IMR-90 (cell line): Measurements from ENCODE around the gene DNMT1. TPM values are rescaled to one million over a fixed set of nuclear protein-coding genes. Genes with fewer than 3 reads are reported as not detected.
A peak's percentile ranks its signal among the peaks of the same experiment; 100 is the strongest.

Experiments used
- ATAC-seq: fragments of 200-7000 bp; cut with Tn5 transposase; 2 replicates; pipeline ENCODE4 v1.9.1; 2020; ENCODE audit warnings: low read depth, mild to moderate bottlenecking, moderate library complexity
- BruUV-seq: library from RNA; stranded (reverse); fragments of 400-500 nt; replicated peaks from 2 replicates; lab custom pipeline; 2021; lab: Mats Ljungman, UMichigan
- CTCF ChIA-PET: fragments of 300-600 bp; formaldehyde crosslinking; extraction: SDS; loops from one replicate; lab custom pipeline; 2021; ENCODE audit warnings: antibody characterized with exemption; lab: Yijun Ruan, JAX
- POLR2A ChIA-PET: fragments of 300-600 bp; sonication (Branson Sonifier 250); formaldehyde crosslinking; loops from one replicate; lab custom pipeline; 2022; ENCODE audit warnings: antibody characterized with exemption; ENCODE audit not compliant: unreplicated experiment; lab: Charles Lee
- DNase-seq: peaks from one replicate; pipeline ENCODE4 v3.0.0; 2013
- H2AFZ ChIP-seq: replicated peaks from 2 replicates; pipeline ENCODE3; 2013; ENCODE audit warnings: low read length, mild to moderate bottlenecking; ENCODE audit not compliant: poor library complexity
- H2AK5ac ChIP-seq: 2 replicates; pipeline ENCODE4 v1.6.1; 2013; ENCODE audit warnings: low read depth, low read length, inconsistent platforms
- H2AK9ac ChIP-seq: replicated peaks from 2 replicates; pipeline ENCODE3; 2013; ENCODE audit warnings: mild to moderate bottlenecking, low read depth, low read length, moderate library complexity; ENCODE audit not compliant: poor library complexity
- H2BK120ac ChIP-seq: 2 replicates; pipeline ENCODE4 v1.6.1; 2013; ENCODE audit warnings: low read depth, low read length, inconsistent platforms
- H2BK15ac ChIP-seq: 3 replicates; pipeline ENCODE4 v1.6.1; 2013; ENCODE audit warnings: low read depth, low read length, inconsistent platforms
- H2BK20ac ChIP-seq: 2 replicates; pipeline ENCODE4 v1.6.1; 2013; ENCODE audit warnings: low read depth, mild to moderate bottlenecking, inconsistent platforms, low read length, moderate library complexity
- H2BK5ac ChIP-seq: 2 replicates; pipeline ENCODE4 v1.6.1; 2013; ENCODE audit warnings: mild to moderate bottlenecking, low read depth, low read length, inconsistent platforms; ENCODE audit not compliant: poor library complexity, severe bottlenecking
- H3K14ac ChIP-seq: replicated peaks from 2 replicates; pipeline ENCODE4 v1.6.1; 2013; ENCODE audit warnings: low read depth, low read length, inconsistent platforms
- H3K18ac ChIP-seq: 2 replicates; pipeline ENCODE4 v1.6.1; 2013; ENCODE audit warnings: low read depth, low read length, control low read depth
- H3K23ac ChIP-seq: 2 replicates; pipeline ENCODE4 v1.6.1; 2013; ENCODE audit warnings: low read depth, low read length, inconsistent platforms
- H3K27ac ChIP-seq: 2 replicates; pipeline ENCODE4 v1.5.1; 2013; ENCODE audit warnings: mild to moderate bottlenecking, control low read depth, low read length; ENCODE audit not compliant: insufficient read depth
- H3K27me3 ChIP-seq: 2 replicates; pipeline ENCODE4 v1.6.1; 2013; ENCODE audit warnings: low read length; ENCODE audit not compliant: control insufficient read depth, insufficient read depth
- H3K36me3 ChIP-seq: 2 replicates; pipeline ENCODE4 v1.6.1; 2013; ENCODE audit warnings: low read length, mixed read lengths; ENCODE audit not compliant: control insufficient read depth, insufficient read depth
- H3K4ac ChIP-seq: 2 replicates; pipeline ENCODE4 v1.6.1; 2013; ENCODE audit warnings: low read depth, low read length, inconsistent platforms
- H3K4me1 ChIP-seq: 2 replicates; pipeline ENCODE4 v1.6.1; 2013; ENCODE audit warnings: low read length, mixed read lengths; ENCODE audit not compliant: control insufficient read depth, insufficient read depth
- H3K4me2 ChIP-seq: 2 replicates; pipeline ENCODE4 v1.6.1; 2013; ENCODE audit warnings: low read depth, mild to moderate bottlenecking, control low read depth, low read length, moderate library complexity
- H3K4me3 ChIP-seq: 2 replicates; pipeline ENCODE4 v1.5.1; 2013; ENCODE audit warnings: low read depth, mild to moderate bottlenecking, control low read depth, low read length, moderate library complexity; ENCODE audit not compliant: insufficient read depth
- H3K56ac ChIP-seq: 2 replicates; pipeline ENCODE4 v1.6.1; 2013; ENCODE audit warnings: low read length, inconsistent platforms; ENCODE audit not compliant: insufficient read depth; ENCODE audit errors: extremely low read depth
- H3K79me1 ChIP-seq, 2 experiments: 2 replicates each; pipeline ENCODE4 v1.6.1; 2013; ENCODE audit warnings: low read length in 2 of 2, inconsistent platforms in 1 of 2, low read depth in 1 of 2
- H3K9ac ChIP-seq: 2 replicates; pipeline ENCODE4 v1.6.1; 2013; ENCODE audit warnings: low read depth, low read length, control low read depth
- H3K9me1 ChIP-seq: 2 replicates; pipeline ENCODE4 v1.6.1; 2013; ENCODE audit warnings: low read length, inconsistent platforms; ENCODE audit not compliant: insufficient read depth
- H3K9me3 ChIP-seq: 2 replicates; pipeline ENCODE4 v1.6.1; 2013; ENCODE audit warnings: low read length; ENCODE audit not compliant: control insufficient read depth, insufficient read depth
- H4K20me1 ChIP-seq: 2 replicates; pipeline ENCODE4 v1.6.1; 2013; ENCODE audit warnings: low read length, inconsistent platforms; ENCODE audit not compliant: insufficient read depth
- H4K5ac ChIP-seq: 2 replicates; pipeline ENCODE4 v1.6.1; 2013; ENCODE audit warnings: mild to moderate bottlenecking, low read depth, low read length, control low read depth
- H4K8ac ChIP-seq, 2 experiments: 2 replicates each; pipeline ENCODE4 v1.6.1; 2013; ENCODE audit warnings: low read depth in 2 of 2, low read length in 2 of 2, control low read depth in 1 of 2, inconsistent platforms in 1 of 2
- H4K91ac ChIP-seq: 2 replicates; pipeline ENCODE4 v1.6.1; 2013; ENCODE audit warnings: low read depth, low read length, inconsistent platforms; ENCODE audit not compliant: insufficient read depth
- BHLHE40 ChIP-seq: fragments of 150-350 bp; IDR thresholded peaks from 2 replicates; pipeline ENCODE4 v1.6.1; 2016; ENCODE audit warnings: mild to moderate bottlenecking, low read depth, low read length
- CEBPB ChIP-seq: IDR thresholded peaks from 2 replicates; pipeline ENCODE4 v1.6.1; 2012; ENCODE audit warnings: low read depth, low read length, improper control_type of control experiment
- CHD1 ChIP-seq: IDR thresholded peaks from 2 replicates; pipeline ENCODE4 v1.6.1; 2012; ENCODE audit warnings: low read depth, low read length, improper control_type of control experiment
- FOS ChIP-seq: fragments of 150-350 bp; IDR thresholded peaks from 2 replicates; pipeline ENCODE4 v1.6.1; 2016; ENCODE audit warnings: low read depth, low read length
- MAFK ChIP-seq: IDR thresholded peaks from 2 replicates; pipeline ENCODE4 v1.6.1; 2012; ENCODE audit warnings: low read depth, low read length, improper control_type of control experiment
- MAZ ChIP-seq: IDR thresholded peaks from 2 replicates; pipeline ENCODE4 v1.6.1; 2012; ENCODE audit warnings: low read depth, mild to moderate bottlenecking, low read length, improper control_type of control experiment, moderate library complexity, borderline replicate concordance
- MXI1 ChIP-seq: IDR thresholded peaks from 2 replicates; pipeline ENCODE4 v1.6.1; 2012; ENCODE audit warnings: low read depth, mild to moderate bottlenecking, low read length, moderate library complexity, borderline replicate concordance
- NFE2L2 ChIP-seq: fragments of 150-350 bp; IDR thresholded peaks from 2 replicates; pipeline ENCODE4 v1.6.1; 2016; ENCODE audit warnings: low read depth, mild to moderate bottlenecking, low read length
- POLR2A ChIP-seq: IDR thresholded peaks from 2 replicates; pipeline ENCODE4 v1.6.1; 2012; ENCODE audit warnings: mild to moderate bottlenecking, low read depth, low read length
- RAD21 ChIP-seq: IDR thresholded peaks from 2 replicates; pipeline ENCODE4 v1.6.1; 2012; ENCODE audit warnings: low read length, improper control_type of control experiment
- RCOR1 ChIP-seq: IDR thresholded peaks from 2 replicates; pipeline ENCODE4 v1.6.1; 2012; ENCODE audit warnings: mild to moderate bottlenecking, low read length, improper control_type of control experiment; ENCODE audit not compliant: insufficient replicate concordance
- RFX5 ChIP-seq: IDR thresholded peaks from 2 replicates; pipeline ENCODE4 v1.8.0; 2012; ENCODE audit warnings: low read depth, mild to moderate bottlenecking, low read length, moderate library complexity
- WGBS, 2 experiments: methylation state at CpG; one replicate each; pipeline versions ENCODE4 v1.1.5 to v1.1.7; 2013; ENCODE audit warnings: missing lambda C conversion rate in 2 of 2; ENCODE audit not compliant: insufficient read length in 1 of 2; ENCODE audit errors: extremely low coverage in 2 of 2; 5-methylcytosine and 5-hydroxymethylcytosine counted together
- dilution Hi-C: fragments of 300-500 bp; cut with HindIII; formaldehyde crosslinking; loops from one replicate; pipeline ENCODE4 v1.14.3; 2018; ENCODE audit warnings: low sequenced_read_pairs; ENCODE audit not compliant: unreplicated experiment
- in situ Hi-C: fragments of 300-500 bp; cut with MboI; formaldehyde crosslinking; loops from 3 replicates; pipeline ENCODE4 v1.14.3; 2019; ENCODE audit warnings: low sequenced_read_pairs, inconsistent platforms, mixed read lengths
- intact Hi-C: fragments of 100-400 bp; cut with micrococcal nuclease; formaldehyde crosslinking; loops from 2 replicates; pipeline ENCODE4 v1.10.0; 2022
- polyA plus RNA-seq, 3 experiments: library from polyadenylated mRNA; depleted of rRNA; stranded (reverse); fragments of >200 nt; gene quantifications; 2 replicates each; pipeline ENCODE4 v1.2.3, GENCODE V29; 2012; ENCODE audit warnings: low replicate concordance in 1 of 3
- total RNA-seq: library from RNA; depleted of rRNA; stranded (reverse); fragments of >200 nt; gene quantifications from 2 replicates; pipeline ENCODE4 v1.2.3, GENCODE V29; 2012
- TF ChIP-seq, protein P1 (sequence below): conservative IDR thresholded peaks from 2 replicates; pipeline ENCODE4 v1.5.1; 2012; ENCODE audit warnings: mild to moderate bottlenecking, low read depth, low read length, improper control_type of control experiment
- TF ChIP-seq, protein P2 (sequence below): fragments of 150-350 bp; IDR thresholded peaks from 2 replicates; pipeline ENCODE4 v1.6.1; 2017; ENCODE audit warnings: mild to moderate bottlenecking, antibody characterized with exemption, low read length, low read depth

The DNMT1 gene
- total and polyA plus RNA-seq, 2 of the 4 experiments (the other 2 are of a cell fraction) = 26.2 to 83.6 TPM

DNA sequence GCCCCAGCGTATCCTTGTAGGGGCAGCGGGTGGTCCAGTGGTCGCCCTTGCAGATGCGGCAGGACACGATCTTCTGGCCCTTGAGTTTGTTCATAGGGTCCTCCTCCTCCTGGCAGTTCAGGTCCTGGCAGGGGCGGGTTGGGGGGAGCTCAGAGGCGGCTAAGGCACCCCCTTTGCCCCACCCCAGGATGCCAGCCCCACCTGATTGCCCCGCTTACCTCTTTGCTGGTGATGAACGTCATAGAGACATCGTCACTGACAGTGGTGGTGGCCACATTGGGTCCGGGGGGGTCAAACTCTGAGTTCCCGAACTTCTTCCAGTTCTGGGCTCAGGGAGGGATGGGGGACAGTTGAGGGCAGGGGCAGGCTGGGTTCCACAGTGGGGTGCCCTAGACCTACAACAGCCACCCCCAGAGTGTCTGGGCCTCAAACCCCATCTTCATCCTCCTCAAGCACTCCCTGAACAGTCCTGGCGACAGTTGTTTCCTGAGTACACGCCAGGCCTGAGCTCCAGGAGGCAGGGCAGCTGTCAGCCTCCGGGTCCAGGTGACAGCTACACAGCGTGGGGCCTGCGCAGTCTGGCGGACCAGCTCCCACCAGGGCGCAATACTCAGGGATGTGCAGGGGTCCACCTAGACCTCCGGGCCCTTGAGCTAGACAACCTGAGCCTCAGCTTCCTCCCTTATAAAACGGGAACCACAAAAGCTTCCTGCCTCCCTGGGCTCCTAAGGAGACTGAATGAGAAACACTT, 77.7 kb downstream of the DNMT1 start:
- ChIA-PET POLR2A (interaction anchor here (0.6 kb wide), 1 partner anchor 110 kb away, joined by 4 read pairs; no protein-coding TSS in a partner anchor), CTCF (interaction anchor here (2.1 kb wide), 1 partner anchor 19 kb away, joined by 4 read pairs; no protein-coding TSS in a partner anchor)
- intact Hi-C loops = no loop called here
- Histone ChIP-seq H4K5ac (no peak overlapping the region), H4K8ac (no peak overlapping the region), H3K4me2 (no peak overlapping the region), H3K36me3 (peaks cover 42% of the 10 kb centered on the region), H2AK9ac (peak overlapping the region; percentile 42), H3K56ac (no peak overlapping the region), H2BK5ac (no peak overlapping the region), H4K20me1 (peaks cover 20% of the 10 kb centered on the region), H3K4me1 (peaks cover 9% of the 10 kb centered on the region), H3K4me3 (no peak overlapping the region), H3K79me1 (peaks cover 11 to 41% of the 10 kb centered on the region in 2 experiments), H2BK15ac (no peak overlapping the region), H3K18ac (no peak overlapping the region), H2AFZ (peak overlapping the region; percentile 21), H2BK20ac (no peak overlapping the region), H3K14ac (no peak overlapping the region), H3K9ac (no peak overlapping the region), H2BK120ac (no peak overlapping the region), H3K9me3 (no peaks in the 10 kb centered on the region), H3K4ac (no peak overlapping the region), H3K23ac (no peak overlapping the region), H4K91ac (no peak overlapping the region), H3K27me3 (no peaks in the 10 kb centered on the region), H3K27ac (no peak overlapping the region), H3K9me1 (no peaks in the 10 kb centered on the region), H2AK5ac (no peak overlapping the region)
- no TSS peak for BruUV-seq
- WGBS, 2 experiments = no CpG with 5 or more reads among the region's 21 CpGs
- ATAC-seq = no peak
- in situ Hi-C loops = no loop called here
- no peak for TF ChIP-seq RFX5
- no peak for TF ChIP-seq FOS
- TF ChIP-seq, protein P1, sequence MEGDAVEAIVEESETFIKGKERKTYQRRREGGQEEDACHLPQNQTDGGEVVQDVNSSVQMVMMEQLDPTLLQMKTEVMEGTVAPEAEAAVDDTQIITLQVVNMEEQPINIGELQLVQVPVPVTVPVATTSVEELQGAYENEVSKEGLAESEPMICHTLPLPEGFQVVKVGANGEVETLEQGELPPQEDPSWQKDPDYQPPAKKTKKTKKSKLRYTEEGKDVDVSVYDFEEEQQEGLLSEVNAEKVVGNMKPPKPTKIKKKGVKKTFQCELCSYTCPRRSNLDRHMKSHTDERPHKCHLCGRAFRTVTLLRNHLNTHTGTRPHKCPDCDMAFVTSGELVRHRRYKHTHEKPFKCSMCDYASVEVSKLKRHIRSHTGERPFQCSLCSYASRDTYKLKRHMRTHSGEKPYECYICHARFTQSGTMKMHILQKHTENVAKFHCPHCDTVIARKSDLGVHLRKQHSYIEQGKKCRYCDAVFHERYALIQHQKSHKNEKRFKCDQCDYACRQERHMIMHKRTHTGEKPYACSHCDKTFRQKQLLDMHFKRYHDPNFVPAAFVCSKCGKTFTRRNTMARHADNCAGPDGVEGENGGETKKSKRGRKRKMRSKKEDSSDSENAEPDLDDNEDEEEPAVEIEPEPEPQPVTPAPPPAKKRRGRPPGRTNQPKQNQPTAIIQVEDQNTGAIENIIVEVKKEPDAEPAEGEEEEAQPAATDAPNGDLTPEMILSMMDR = no peak
- no peak for TF ChIP-seq CEBPB
- no peak for TF ChIP-seq MAFK
- no peak for TF ChIP-seq POLR2A
- TF ChIP-seq MAZ = no peak
- no peak for TF ChIP-seq CHD1
- no peak for TF ChIP-seq BHLHE40
- no peak for TF ChIP-seq RCOR1
- TF ChIP-seq MXI1 = no peak
- TF ChIP-seq RAD21 = no peak
- TF ChIP-seq, protein P2, sequence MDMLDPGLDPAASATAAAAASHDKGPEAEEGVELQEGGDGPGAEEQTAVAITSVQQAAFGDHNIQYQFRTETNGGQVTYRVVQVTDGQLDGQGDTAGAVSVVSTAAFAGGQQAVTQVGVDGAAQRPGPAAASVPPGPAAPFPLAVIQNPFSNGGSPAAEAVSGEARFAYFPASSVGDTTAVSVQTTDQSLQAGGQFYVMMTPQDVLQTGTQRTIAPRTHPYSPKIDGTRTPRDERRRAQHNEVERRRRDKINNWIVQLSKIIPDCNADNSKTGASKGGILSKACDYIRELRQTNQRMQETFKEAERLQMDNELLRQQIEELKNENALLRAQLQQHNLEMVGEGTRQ = no peak
- TF ChIP-seq NFE2L2 = no peak
- dilution Hi-C loops = no loop called here
- no peak for DNase-seq
